Measurements from ENCODE around the gene PRR36. TPM values are rescaled to one million over a fixed set of nuclear protein-coding genes. Genes with fewer than 3 reads are reported as not detected.

The PRR36 gene
- total RNA-seq, 1 donor from 2014 or later = not detected

DNA sequence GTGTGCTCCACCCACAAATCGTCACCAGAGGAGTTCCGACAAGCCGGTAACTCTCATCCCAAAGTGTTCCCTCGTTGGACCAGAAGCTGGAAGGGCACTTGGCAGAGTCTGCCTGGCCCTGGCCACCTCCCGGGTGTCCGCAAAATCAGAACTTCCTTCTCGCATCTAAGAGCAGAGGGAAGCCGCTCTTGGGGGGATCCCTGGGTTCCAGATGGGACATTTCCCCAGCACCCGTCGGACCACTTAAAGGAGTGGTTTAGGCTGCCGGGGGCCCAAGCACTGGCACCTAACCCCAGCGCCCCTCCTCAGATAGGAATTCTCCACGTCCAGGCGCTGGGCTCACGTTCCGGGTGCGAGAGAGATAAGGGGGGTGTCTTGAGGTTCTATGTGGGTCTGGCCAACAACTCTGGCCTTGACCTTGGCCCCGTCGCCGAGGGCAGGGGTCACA, 28.6 kb upstream of the PRR36 start:
- Histone ChIP-seq H3K4me3 (peak overlapping the region; percentile 55 to 86), H3K4me1 (peaks cover 63% of the 10 kb centered on the region), H3K27me3 (no peaks in the 10 kb centered on the region), H3K9me3 (no peaks in the 10 kb centered on the region), H3K36me3 (peaks cover 0 to 9% of the 10 kb centered on the region in 2 donors), H3K27ac (peak overlapping the region; percentile 88)
- TF ChIP-seq, protein P1, sequence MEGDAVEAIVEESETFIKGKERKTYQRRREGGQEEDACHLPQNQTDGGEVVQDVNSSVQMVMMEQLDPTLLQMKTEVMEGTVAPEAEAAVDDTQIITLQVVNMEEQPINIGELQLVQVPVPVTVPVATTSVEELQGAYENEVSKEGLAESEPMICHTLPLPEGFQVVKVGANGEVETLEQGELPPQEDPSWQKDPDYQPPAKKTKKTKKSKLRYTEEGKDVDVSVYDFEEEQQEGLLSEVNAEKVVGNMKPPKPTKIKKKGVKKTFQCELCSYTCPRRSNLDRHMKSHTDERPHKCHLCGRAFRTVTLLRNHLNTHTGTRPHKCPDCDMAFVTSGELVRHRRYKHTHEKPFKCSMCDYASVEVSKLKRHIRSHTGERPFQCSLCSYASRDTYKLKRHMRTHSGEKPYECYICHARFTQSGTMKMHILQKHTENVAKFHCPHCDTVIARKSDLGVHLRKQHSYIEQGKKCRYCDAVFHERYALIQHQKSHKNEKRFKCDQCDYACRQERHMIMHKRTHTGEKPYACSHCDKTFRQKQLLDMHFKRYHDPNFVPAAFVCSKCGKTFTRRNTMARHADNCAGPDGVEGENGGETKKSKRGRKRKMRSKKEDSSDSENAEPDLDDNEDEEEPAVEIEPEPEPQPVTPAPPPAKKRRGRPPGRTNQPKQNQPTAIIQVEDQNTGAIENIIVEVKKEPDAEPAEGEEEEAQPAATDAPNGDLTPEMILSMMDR (IDR thresholded peaks at IDR 0.05) = no peak
- no peak for TF ChIP-seq POLR2AphosphoS5 (IDR thresholded peaks at IDR 0.05; ENCODE audit: insufficient read depth in 1 of 2, low read depth in 1 of 2)
- TF ChIP-seq POLR2A (IDR thresholded peaks at IDR 0.05) = no peak
- intact Hi-C loops (cut with DNase I) = no loop called here
- DNase-seq (ENCODE audit: extremely low spot score in 2 of 2) = no peak

DNA sequence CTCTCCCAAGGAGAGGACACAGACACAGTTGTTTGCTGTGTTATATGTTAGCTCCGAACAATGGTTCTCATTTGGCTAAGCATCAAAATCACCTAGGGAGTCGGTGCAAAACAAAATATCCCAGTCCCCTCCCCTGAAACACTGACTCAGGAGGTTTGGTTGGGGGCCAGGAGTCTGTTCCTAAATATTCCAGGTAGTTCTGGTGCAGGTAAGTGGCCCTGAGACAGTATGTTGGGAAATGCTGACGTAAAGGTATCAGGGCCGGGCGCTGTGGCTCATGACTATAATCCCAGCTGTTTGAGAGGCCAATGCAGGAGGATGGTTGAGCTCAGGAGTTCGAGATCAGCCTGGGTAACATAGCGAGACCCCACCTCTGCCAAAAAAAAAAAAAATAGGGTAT, 27.1 kb upstream of the PRR36 start:
- Histone ChIP-seq H3K27me3 (no peaks in the 10 kb centered on the region), H3K4me1 (peaks cover 48% of the 10 kb centered on the region), H3K27ac (peak overlapping the region; percentile 88), H3K36me3 (peaks cover 0 to 7% of the 10 kb centered on the region in 2 donors), H3K9me3 (no peaks in the 10 kb centered on the region), H3K4me3 (no peak overlapping the region)
- intact Hi-C loops (cut with DNase I) = no loop called here
- DNase-seq (ENCODE audit: extremely low spot score in 2 of 2) = no peak
- TF ChIP-seq POLR2AphosphoS5 (IDR thresholded peaks at IDR 0.05; ENCODE audit: insufficient read depth in 1 of 2, low read depth in 1 of 2) (no peak), POLR2A (IDR thresholded peaks at IDR 0.05) (no peak)
- TF ChIP-seq, protein P1 (IDR thresholded peaks at IDR 0.05) = no peak

DNA sequence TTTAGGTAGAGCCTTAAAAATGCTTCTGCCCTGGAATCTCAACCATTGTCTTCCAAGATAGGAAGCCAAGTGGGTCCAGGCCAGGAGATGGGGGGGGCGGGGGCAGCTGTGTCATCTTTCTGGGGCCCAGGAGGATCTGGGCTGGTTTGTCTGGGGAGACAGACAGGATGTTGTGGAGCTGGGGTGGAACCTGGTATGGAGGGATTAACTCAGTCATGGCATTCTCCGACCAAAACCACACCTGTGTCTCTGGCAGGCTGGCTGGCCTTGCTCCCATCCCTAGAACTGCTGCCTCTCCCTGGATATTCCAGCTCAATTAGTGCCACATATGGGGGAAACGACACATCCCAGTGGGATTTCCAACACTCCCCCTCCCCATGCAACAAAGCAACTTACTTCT, 26.7 kb upstream of the PRR36 start:
- peaks cover 0 to 3% of the 10 kb centered on the region in 2 donors for H3K36me3 ChIP-seq
- intact Hi-C loops (cut with DNase I) = no loop called here
- no peak for DNase-seq (ENCODE audit: extremely low spot score in 2 of 2)
- no peak overlapping the region for H3K4me3 ChIP-seq
- H3K27ac ChIP-seq = peak overlapping the region; percentile 88
- peaks cover 44% of the 10 kb centered on the region for H3K4me1 ChIP-seq
- H3K9me3 ChIP-seq = no peaks in the 10 kb centered on the region
- H3K27me3 ChIP-seq = no peaks in the 10 kb centered on the region
- TF ChIP-seq POLR2A (IDR thresholded peaks at IDR 0.05) (no peak), POLR2AphosphoS5 (IDR thresholded peaks at IDR 0.05; ENCODE audit: insufficient read depth in 1 of 2, low read depth in 1 of 2) (peak in 1 of 2 donors; percentile 6)
- TF ChIP-seq, protein P1 (IDR thresholded peaks at IDR 0.05) = no peak

DNA sequence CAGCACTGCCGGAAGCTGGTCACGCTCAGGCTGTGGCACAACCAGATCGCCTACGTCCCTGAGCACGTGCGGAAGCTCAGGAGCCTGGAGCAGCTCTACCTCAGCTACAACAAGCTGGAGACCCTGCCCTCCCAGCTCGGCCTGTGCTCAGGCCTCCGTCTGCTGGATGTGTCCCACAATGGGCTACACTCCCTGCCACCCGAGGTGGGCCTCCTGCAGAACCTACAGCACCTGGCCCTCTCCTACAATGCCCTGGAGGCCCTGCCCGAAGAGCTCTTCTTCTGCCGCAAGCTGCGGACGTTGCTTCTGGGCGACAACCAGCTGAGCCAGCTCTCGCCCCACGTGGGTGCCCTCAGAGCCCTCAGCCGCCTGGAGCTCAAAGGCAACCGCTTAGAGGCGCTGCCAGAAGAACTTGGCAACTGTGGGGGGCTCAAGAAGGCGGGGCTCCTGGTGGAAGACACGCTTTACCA, 26.2 kb upstream of the PRR36 start:
- H3K9me3 ChIP-seq = no peaks in the 10 kb centered on the region
- H3K4me3 ChIP-seq = no peak overlapping the region
- H3K36me3 ChIP-seq = no peaks in the 10 kb centered on the region
- H3K27me3 ChIP-seq = no peaks in the 10 kb centered on the region
- peak overlapping the region; percentile 88 for H3K27ac ChIP-seq
- peaks cover 39% of the 10 kb centered on the region for H3K4me1 ChIP-seq
- intact Hi-C loops (cut with DNase I) = no loop called here
- TF ChIP-seq POLR2AphosphoS5 (IDR thresholded peaks at IDR 0.05; ENCODE audit: insufficient read depth in 1 of 2, low read depth in 1 of 2) (peak in 1 of 2 donors; percentile 19), POLR2A (IDR thresholded peaks at IDR 0.05) (no peak)
- TF ChIP-seq, protein P1 (IDR thresholded peaks at IDR 0.05) = no peak
- DNase-seq (ENCODE audit: extremely low spot score in 2 of 2) = no peak

DNA sequence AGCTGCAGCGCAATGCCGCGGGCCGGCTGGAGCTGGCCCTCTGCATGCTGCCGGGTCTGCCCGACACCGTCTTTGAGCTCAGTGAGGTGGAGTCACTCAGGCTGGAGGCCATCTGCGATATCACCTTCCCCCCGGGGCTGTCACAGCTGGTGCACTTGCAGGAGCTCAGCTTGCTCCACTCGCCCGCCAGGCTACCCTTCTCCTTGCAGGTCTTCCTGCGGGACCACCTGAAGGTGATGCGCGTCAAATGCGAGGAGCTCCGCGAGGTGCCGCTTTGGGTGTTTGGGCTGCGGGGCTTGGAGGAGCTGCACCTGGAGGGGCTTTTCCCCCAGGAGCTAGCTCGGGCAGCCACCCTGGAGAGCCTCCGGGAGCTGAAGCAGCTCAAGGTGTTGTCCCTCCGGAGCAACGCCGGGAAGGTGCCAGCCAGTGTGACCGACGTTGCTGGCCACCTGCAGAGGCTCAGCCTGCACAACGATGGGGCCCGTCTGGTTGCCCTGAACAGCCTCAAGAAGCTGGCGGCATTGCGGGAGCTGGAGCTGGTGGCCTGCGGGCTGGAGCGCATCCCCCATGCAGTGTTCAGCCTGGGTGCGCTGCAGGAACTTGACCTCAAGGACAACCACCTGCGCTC, 25.7 kb upstream of the PRR36 start:
- Histone ChIP-seq H3K4me3 (no peak overlapping the region), H3K4me1 (peaks cover 33% of the 10 kb centered on the region), H3K27me3 (no peaks in the 10 kb centered on the region), H3K9me3 (no peaks in the 10 kb centered on the region), H3K36me3 (no peaks in the 10 kb centered on the region), H3K27ac (peak overlapping the region; percentile 88)
- TF ChIP-seq POLR2AphosphoS5 (IDR thresholded peaks at IDR 0.05; ENCODE audit: insufficient read depth in 1 of 2, low read depth in 1 of 2) (no peak), POLR2A (IDR thresholded peaks at IDR 0.05) (no peak)
- TF ChIP-seq, protein P1 (IDR thresholded peaks at IDR 0.05) = no peak
- no peak for DNase-seq (ENCODE audit: extremely low spot score in 2 of 2)
- intact Hi-C loops (cut with DNase I) = no loop called here

Data from vagina (tissue), 2 donors.